Sciatic nerve (tissue), 2 donors: ENCODE results near the gene FN1. TPM values are rescaled to one million over a fixed set of nuclear protein-coding genes. Genes with fewer than 3 reads are reported as not detected.

ENCODE experiments used
- ATAC-seq: fragments of 200-7000 bp; cut with Tn5 transposase; one replicate; pipeline ENCODE4 v1.9.1; 2020; ENCODE audit warnings: mild to moderate bottlenecking, moderate library complexity
- DNase-seq: peaks from one replicate; pipeline ENCODE4 v3.0.0-alpha.2; 2020; ENCODE audit warnings: low spot score
- intact Hi-C: fragments of 100-400 bp; cut with DNase I; formaldehyde crosslinking; loops from one replicate; pipeline ENCODE4 v1.14.2; 2022
- total RNA-seq: library from RNA; stranded (reverse); fragmentation: NEBNext Ultra II Directional; extraction: Animal tissue kit (Norgen Biotek cat#: 25700); gene quantifications from one replicate; pipeline ENCODE4 v1.2.1, GENCODE V29; 2021
- donor health status: DM: no; HTN: no; CAD: no.
- donor health status: DM: no; HTN: no; CAD: no.

Gene FN1
- total RNA-seq, 1 donor from 2014 or later = 986 TPM

DNA sequence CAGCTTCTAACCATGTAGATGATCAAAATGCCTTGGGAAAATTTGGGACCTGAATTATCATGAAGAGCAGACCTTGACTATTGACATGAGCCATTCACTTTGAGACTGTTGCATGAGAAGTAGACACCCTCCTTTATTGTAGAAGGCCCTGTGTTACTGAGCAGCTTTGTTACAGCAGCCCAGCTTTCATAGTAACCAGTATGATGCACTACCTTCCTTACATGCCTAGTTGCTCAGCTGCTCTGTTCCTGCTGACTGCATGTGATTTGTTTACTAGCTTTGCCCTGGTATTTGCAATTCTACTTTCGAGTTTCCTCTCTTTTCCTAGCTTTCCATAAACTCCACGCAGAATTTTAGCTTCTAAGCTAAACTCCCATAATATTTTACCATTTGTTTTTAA, 11.2 kb upstream of the FN1 start:
- no peak for DNase-seq
- intact Hi-C loops = no loop called here

DNA sequence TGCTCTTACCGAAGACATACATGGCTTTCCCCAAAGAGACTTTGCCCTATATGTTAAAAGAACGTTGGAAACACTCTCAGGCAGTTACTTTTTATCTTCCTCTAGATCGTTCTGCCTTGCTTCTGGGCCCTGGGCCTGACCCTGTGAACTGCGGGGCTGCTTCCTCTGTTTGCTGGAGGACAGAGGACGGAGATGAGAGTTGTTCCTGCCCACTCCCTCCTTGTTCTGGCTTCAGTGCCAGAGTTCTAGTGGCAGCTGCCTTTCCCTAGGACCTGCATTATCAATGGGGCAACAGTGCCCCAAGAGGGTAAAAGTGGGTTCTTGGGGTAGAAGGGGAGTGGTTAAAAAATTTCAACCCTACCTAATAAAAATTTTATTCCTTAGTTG, 6.5 kb upstream of the FN1 start:
- DNase-seq (no peak), ATAC-seq (no peak)
- intact Hi-C loops = no loop called here

More for the DNA sequence above, 11.2 kb upstream of the FN1 start:
- no peak for ATAC-seq

DNA sequence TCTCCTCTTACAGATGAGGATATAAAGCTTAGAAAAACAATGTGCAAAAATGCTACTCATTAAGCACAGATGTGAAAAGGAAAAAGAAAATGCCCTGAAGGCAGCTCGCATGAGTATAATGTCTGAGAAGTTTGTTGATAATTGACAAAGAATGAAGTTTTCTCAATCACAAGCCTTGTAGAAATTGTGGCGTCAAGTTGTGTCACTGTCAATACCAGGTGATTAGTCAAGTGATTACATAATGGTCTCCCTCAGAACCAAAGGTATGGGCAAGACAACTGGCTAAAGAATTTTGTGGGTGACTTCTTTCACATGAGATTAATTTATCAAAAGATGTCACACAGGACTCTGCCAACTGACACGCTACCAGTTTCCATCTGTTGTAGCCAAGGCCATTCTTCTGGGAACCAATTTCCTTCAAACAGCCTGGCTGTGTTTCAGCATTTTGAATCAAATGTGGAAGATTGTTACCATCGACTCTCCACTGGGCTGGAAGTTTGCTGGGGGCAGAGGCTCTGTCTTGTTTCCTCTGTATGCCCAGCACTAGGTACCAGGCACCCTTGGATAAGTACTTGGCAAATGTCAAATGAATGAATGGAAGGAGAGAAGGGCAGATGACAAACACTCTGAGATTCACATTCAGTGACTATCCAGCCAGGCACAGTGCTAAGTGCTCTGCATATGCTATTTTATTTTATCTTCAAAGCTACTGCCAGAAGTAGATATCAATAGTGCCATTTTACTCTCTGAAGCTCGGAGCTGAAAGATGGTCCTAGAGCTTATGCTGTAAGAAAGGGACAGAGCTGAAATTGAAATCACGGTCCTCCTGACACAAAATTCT, 5.9 kb upstream of the FN1 start:
- DNase-seq (no peak), ATAC-seq (no peak)
- intact Hi-C loops = no loop called here

DNA sequence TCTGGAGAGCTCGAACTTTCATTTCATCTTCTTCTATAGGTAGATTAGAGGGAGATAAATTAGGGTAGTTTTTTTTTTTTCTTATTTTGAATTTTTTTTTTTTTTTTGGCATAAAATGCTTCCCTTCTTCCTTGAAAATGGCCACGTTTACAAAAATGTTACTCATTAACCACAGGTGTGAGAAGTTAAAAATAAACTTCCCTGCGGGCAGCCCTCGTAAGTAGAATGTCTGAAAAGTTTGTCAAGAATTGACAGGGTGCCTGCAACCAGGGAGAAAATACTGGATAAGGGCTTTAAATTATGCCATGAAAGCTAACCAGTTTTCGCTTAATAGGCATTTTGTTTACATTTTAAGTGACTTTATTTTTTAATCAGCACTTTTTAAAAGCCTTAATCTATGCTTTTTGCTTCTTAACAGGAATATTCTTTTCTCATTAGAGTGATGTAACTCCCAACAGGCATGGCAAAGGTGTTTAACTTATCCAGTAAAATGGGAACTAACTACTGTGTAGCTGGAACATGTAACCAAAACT, 4.2 kb upstream of the FN1 start:
- intact Hi-C loops = no loop called here
- DNase-seq (no peak), ATAC-seq (no peak)

DNA sequence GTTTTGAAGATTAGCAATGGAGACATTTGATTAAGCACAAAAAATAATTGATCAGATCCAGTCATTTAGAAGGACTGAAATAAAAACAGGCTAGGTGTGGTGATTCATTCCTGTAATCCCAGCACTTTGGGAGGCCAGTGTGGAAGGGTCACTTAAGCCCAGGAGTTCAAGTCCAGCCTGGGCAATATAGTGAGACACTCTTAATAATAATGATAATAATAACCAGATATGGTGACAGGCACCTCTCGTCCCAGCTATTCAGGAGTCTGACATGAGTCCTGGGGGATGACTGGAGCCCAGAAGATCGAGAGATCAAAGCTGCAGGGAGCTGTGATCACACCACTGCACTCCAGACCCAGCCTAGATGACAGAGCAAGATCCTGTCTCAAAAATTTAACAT, 3.5 kb upstream of the FN1 start:
- ATAC-seq (no peak), DNase-seq (no peak)
- intact Hi-C loops = no loop called here

DNA sequence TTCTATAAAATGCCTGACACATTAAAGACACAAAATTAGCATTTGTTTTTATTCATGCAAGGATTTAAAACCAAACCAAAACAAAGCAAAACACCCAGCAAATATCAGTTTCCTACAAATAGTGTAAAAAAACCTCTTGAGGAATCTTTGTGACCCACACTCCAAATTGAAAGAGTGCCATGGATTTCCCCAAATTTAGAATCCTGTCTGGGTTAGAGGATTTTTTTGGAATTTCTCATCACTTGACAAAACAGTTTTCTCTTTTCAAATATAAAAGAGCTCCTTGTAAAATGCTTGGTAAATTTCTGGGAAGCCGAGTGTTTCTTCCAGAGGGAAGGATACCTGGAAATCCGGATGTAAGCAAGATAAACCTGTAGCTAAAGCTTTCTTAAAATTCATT, 1.7 kb upstream of the FN1 start:
- ATAC-seq (no peak), DNase-seq (no peak)
- intact Hi-C loops = no loop called here

DNA sequence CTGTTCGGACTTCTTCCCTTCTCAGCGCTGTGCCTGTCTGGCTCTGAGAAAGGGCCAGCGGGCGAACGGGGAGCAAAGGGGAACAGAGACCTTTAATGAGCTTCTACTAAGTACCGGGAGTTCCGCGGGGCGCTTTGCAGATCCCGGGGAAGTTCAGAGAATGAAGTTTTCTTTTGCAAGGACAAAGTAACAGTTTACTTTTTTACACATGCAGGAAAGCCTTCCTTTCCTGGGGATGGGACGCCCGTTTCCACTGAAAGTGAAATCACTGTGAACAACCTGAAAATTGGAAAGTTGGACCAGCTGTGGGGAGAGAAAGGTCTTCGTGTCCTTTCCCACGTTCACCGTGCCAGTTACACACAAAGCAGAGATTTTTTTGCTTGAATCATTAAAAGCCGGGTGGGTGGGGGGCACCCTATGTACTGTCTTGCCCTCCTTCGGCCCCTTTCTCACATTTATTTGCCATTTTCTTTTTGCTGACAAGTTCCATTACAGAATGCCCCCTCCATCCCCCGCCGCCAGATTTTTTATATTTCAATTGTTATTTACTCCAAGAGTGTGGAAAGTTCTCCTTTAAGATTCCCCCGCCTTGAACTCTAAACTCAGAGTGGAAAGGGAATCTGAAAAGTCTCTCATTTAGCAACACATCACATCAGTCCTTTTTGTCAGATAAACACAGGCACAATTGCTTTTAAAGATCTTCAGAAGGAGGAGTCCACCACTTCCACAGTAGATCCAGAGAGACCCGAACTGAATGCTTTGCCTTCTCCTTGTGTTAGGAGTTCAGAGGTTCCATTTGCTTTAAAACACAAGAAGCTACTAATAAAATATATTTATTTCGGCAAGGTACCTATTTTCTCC, 1.1 kb upstream of the FN1 start:
- DNase-seq (no peak), ATAC-seq (peak; percentile 0)
- intact Hi-C loops = no loop called here

DNA sequence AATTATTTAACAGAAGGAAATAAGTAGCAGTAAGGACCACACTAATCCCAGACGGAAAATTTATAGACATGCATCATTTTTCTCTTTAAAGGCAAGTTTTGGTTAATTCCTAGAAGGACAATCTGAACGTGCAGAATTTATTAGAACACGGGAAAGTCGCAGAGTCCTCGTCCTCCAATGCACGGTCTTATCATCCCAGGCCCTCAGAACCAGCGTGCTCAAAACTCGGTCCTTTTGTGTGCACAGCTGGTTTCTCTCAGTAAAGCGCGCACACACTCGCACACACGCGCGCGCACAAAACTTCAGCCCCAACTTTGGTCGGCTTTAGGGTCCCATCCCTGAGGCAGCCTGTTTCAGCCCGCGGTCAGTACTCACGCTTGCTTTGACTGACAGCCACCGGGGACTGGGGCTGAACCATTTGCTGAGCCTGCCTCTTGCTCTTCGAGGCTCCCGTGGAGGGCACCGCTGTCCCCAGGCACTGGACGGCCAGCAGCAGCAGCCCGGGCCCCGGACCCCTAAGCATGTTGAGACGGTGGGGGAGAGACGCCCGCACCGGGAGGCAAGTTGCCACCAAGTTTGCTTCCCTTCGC, 493 bp downstream of the FN1 start:
- DNase-seq (peak; percentile 67), ATAC-seq (peak; percentile 33)
- intact Hi-C loops = no loop called here

DNA sequence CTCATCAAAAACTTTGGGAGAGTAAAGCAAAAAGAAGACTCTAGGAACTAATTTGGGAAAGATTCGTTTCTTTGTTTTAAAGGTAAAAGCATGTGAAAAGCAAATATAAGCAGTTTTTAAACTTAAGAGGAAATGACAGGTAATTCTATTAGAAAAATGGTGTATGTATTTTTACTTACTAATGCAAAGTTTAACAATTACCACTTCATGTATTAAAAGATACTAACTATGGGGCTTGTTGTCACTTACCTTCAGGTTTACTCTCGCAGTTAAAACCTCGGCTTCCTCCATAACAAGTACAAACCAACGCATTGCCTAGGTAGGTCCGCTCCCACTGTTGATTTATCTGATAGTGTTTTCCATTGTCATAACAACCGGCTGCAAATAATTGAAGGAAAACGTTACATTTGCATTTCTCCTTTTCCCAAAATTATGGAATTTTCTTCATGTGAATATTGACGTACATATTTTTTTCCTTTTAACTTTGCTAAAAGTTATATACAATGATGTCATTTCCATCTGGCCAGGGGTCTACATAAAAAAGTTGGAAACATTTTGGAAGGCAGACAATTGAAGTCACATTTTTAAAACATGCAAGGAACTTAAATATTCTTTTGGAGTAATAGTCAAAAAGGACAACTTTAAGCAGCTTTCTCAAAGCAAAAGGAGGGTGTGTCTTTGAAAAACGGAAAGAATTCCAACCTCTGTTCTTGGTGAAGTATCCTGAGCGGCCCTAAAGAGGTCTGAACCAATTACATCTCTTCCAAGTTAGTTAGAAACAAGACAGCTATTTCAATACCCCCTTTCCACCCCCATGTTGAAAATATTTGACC, 1.2 kb downstream of the FN1 start:
- intact Hi-C loops = no loop called here
- ATAC-seq = no peak
- no peak for DNase-seq

DNA sequence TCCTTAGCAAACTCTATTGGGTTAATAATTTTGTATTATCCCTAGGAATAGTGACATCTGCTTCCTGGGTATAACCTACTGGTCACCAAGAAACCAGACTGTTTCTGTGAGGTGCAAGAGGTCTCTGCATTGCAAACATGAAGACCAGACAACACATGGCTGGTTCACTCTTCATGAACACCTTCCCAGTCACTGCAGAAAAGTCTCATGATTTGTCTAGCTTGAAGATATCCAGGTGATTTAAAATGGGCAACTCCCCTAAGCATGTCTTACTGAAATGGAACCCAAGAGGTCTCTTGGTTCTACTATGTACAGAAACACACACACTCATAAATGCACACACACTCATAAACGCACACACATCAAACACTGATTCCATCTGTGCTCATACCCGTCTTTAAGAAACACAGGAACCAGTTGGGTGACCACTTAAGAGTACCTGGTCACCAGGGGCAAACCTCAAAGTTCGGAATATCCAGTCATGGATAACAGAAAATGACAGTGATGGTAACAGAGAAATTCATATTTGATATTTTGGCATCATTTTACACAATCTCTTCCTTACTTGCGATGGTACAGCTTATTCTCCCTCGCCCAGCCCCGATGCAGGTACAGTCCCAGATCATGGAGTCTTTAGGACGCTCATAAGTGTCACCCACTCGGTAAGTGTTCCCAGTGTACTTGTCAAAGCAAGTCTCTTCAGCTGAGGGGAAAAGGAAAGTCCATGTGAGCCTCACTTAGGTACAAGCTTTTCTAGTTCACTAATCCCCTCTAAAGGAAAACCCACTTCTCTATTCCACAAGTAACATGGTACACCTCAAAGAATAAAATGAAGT, 2.9 kb downstream of the FN1 start:
- intact Hi-C loops = no loop called here
- ATAC-seq = no peak
- DNase-seq = no peak

DNA sequence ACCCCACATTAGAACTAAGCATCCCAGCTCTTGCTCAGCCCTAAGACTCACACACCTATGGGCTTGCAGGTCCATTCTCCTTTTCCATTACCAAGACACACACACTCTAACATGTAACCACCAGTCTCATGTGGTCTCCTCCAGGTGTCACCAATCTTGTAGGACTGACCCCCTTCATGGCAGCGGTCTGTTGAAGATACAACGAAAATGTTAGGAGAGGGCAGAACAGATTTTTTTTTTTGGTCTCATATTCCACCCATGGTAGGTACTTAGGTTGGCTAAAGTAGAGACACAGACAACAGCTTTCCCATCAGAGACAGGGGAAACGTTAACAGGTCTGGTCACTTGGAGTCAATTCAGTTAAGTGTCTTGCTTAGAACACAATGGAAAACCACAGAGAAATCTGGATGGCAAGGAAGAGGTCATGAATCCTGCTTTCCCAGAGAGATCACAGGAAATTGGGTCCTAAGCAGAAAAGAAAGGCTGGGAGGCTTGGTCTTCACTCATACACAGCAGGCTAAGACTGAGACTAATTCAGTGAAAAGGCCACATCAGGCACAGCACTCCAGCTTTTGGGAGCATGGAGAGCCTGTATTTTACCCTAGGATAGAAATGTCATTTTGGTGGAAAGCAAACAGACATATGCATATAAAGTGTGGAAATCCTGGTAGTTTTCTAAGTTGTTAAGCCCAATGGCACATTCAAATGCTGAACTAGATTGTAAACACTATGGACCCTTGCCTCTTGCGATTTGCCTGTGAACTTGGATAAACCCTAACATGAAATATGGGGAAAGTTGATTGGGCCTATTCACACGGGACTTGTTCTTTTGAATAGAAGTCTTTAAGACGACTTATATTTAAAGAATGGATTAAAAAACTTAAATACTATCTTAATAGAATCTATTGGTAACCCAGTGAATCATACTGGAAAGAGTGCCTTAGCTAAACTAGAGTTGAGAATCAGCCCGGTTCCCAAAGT, 3.8 kb downstream of the FN1 start:
- no peak for DNase-seq
- intact Hi-C loops = no loop called here
- no peak for ATAC-seq

DNA sequence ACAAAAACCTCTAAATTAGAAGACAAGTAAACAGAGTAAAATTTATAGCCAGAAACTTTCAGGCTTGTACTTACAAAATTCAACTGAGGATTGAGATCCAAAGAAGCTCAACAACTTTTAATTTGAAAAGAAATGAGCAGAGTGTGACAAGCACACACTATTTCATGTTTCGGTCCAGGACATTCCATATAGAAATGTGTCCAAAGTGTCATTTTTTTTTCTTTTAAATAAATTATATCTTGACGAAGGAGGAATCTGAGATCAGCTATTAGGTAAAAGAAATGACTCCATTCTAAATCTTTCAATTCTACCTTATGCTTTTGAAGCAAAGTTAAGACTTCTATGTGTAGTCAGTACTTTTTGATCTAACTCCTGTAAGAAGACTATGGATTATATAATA, 4.6 kb downstream of the FN1 start:
- no peak for DNase-seq
- no peak for ATAC-seq
- intact Hi-C loops = no loop called here

DNA sequence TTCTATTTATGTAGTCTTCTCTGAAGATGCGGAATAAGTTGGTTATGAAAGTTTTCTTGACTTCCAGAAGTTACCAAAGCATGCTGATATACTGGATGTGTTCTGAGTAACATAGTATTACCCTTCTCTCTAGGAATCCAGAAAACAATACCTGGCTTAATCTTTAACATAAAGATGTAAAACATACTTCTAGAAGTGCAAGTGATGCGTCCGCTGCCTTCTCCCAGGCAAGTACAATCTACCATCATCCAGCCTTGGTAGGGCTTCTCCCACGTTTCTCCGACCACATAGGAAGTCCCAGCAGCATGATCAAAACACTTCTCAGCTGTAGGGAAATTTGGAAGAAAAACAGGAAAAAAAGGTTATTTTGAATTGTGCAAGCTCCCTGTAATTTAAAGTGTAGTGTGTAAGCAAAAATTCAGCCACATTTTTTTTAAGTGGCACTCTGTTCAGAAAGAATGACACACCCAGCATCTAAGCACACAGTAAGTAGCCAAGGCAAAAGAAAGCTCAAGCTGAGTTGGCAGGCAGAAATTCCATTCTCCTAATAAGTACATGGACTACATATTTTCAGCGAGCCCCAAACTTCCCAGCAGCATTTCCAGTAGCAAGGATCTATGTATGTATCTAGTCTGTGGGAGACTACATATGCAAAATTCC, 5.2 kb downstream of the FN1 start:
- no peak for DNase-seq
- peak; percentile 13 for ATAC-seq
- intact Hi-C loops = no loop called here

DNA sequence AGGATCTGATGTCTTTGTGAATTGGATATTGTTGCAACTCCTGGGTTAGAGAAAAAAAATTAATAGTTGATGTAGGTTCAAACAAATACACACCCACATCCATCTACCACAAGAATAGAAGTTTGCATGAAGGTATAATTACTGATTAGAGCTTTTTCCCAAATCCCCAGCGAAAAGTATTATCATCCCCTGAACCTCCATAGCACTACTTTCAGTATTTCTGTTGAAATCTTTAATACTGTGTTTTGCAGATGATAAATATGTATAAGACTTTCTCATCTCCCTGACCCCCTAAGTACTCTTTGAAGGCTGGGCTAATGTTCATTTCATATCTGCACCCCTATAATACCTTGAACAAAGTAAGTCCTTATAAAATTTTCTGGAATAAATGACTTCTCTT, 6.4 kb downstream of the FN1 start:
- intact Hi-C loops = no loop called here

DNA sequence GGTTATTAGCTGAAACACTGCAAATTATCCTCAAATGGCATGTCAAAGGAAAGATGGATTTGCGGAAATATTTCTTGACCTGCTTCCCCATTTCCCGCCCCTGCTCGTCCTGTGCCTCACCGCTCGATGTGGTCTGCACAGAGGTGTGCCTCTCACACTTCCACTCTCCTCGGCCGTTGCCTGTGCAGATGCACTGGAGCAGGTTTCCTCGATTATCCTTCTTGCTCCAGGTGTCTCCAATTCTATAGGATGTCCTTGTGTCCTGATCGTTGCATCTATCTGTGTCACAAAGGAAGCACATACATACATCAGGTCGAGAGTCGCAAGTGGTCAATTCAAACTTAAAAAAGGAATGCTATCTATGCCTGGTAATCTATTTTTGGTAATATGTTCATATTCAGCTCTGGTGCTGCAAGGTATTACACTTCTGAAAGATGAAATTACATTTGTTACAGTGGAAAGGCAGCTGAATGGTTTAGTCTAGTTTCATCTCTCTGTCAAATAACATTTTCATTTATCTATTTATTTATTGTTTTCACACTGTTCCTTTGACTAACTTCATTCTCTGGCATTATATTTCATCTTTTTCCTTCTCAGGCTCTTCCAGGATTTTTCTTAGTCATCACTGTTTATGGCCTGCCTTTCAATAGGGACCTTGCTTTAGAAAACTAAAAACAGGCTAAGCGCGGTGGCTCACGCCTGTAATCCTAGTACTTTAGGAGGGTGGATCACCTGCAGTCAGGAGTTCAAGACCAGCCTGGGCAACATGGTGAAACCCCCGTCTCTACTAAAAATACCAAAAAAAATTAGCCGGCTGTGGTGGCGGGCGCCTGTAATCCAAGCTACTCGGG, 7.6 kb downstream of the FN1 start:
- intact Hi-C loops = no loop called here
- ATAC-seq = no peak
- DNase-seq = no peak

More for the DNA sequence above, 6.4 kb downstream of the FN1 start:
- no peak for DNase-seq
- no peak for ATAC-seq

DNA sequence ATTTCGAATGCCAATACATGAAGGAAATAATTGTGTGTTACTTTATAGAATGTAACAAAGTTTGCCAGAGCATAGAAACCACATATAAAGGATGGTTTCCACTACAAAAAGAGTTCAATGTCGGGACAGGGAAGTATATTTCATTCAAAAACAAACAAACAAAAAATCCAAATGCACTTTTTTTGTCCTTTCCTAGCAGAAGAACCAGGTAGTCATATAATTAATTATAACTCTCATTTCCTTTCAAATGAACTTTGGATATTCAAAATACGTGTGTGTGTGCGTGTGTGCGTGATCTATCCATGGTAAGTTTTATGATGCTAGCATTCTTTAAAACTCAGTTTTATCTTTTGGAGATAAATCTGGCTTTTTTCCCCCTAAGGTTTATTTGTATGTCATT, 8.3 kb downstream of the FN1 start:
- intact Hi-C loops = no loop called here
- DNase-seq (no peak), ATAC-seq (no peak)
